BLaER1 treated with 17β-estradiol and CSF1 and Interleukin-3, amounts not matched to agents 10 nM and 100 nM (cell line): ENCODE data around the gene KIF1B.

Experiments used
- H3K27ac ChIP-seq, 11 experiments: shearing (Covaris generic); formaldehyde crosslinking; 2 replicates each; pipeline ENCODE4 v1.8.1; 2022
- H3K27me3 ChIP-seq, 11 experiments: shearing (Covaris generic); formaldehyde crosslinking; 2 replicates each; pipeline ENCODE4 v1.8.1; 2022
- H3K36me3 ChIP-seq, 11 experiments: shearing (Covaris generic); formaldehyde crosslinking; 2 replicates each; pipeline ENCODE4 v1.8.1; 2022
- H3K4me1 ChIP-seq, 10 experiments: shearing (Covaris generic); formaldehyde crosslinking; 2 replicates each; pipeline ENCODE4 v1.8.1; 2022
- H3K4me2 ChIP-seq, 11 experiments: shearing (Covaris generic); formaldehyde crosslinking; 2 replicates each; pipeline ENCODE4 v1.8.1; 2022
- H3K4me3 ChIP-seq, 10 experiments: shearing (Covaris generic); formaldehyde crosslinking; 2 replicates each; pipeline ENCODE4 v1.8.1; 2022
- H3K9ac ChIP-seq, 11 experiments: shearing (Covaris generic); formaldehyde crosslinking; 2 replicates each; pipeline ENCODE4 v1.8.1; 2022
- H3K9me3 ChIP-seq, 11 experiments: shearing (Covaris generic); formaldehyde crosslinking; replicated peaks in 1 of 11; 2 replicates each; pipeline ENCODE4 v1.8.1; 2022
- H4K20me1 ChIP-seq, 11 experiments: shearing (Covaris generic); formaldehyde crosslinking; 2 replicates each; pipeline ENCODE4 v1.8.1; 2022
- Cebpa-rat ChIP-seq, 11 experiments: shearing (Covaris generic); IDR thresholded peaks; 2 replicates each; pipeline ENCODE4 v1.8.1; 2022

Gene KIF1B

DNA sequence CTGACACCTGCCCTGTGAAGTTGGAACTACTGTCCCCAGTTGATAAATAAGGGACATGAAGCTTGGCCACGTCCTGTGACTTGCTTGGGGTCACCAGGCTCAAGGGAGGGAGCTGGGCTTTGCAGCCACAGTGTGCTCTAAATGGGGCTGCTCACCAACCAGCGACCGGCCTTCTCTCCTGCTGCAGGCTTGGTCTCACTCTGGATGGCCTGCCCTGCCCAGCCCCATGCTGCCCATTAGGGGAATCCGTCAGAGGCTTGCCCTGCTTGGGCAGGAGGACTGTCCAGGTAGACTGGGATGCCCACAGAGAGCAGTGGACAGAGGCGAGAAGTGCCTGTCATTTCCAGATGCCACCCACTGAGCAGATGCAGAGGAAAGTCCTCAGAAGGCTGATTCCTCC, 218.6 kb downstream of the KIF1B start:
- TF ChIP-seq Cebpa-rat (IDR thresholded peaks at IDR 0.05): no peak
- Histone ChIP-seq H4K20me1 (no peaks in the 10 kb centered on the region), H3K4me2 (peak overlapping the region in 2 of 11 experiments; percentile 90 to 96; a peak in 4 of 22 replicates), H3K4me3 (no peak overlapping the region), H3K9me3 (no peaks in the 10 kb centered on the region), H3K9ac (peak overlapping the region in 6 of 11 experiments; percentile 29 to 92 (median 84); a peak in 6 of 22 replicates), H3K4me1 (peaks cover 14 to 49% (median 40%) of the 10 kb centered on the region in 10 experiments), H3K36me3 (peaks cover 0 to 4% (median 0%) of the 10 kb centered on the region in 11 experiments; a peak in 3 of 22 replicates), H3K27me3 (no peaks in the 10 kb centered on the region), H3K27ac (no peak overlapping the region)

DNA sequence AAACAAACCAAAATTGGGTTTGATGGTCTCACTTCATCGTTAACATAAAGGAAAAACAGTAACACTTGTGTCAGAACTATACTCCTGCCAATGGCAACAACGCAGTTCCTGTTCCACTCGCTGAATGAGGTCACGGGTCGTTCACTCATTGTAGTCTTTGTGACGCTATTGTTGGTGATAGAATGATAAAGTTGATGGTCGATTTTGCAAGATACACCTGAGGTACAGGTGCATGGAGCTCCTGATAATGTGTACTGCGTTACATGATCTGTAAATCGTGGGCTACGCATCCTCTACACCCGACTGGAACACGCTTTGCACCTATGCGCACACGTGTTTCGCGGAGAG, 219.5 kb downstream of the KIF1B start:
- H3K4me2 ChIP-seq: peak overlapping the region; percentile 88 to 98 (median 92)
- H4K20me1 ChIP-seq: no peaks in the 10 kb centered on the region
- H3K4me1 ChIP-seq: peaks cover 14 to 49% (median 40%) of the 10 kb centered on the region in 10 experiments
- peak overlapping the region; percentile 70 to 91 (median 82) for H3K4me3 ChIP-seq
- peaks cover 0 to 7% (median under 1%) of the 10 kb centered on the region in 11 experiments; a peak in 3 of 22 replicates for H3K36me3 ChIP-seq
- H3K27me3 ChIP-seq: no peaks in the 10 kb centered on the region
- peak overlapping the region; percentile 80 to 92 (median 88); a peak in 21 of 22 replicates for H3K9ac ChIP-seq
- no peak for TF ChIP-seq Cebpa-rat (IDR thresholded peaks at IDR 0.05)
- H3K9me3 ChIP-seq: no peaks in the 10 kb centered on the region
- peak overlapping the region in 10 of 11 experiments; percentile 61 to 90 (median 85); a peak in 16 of 22 replicates for H3K27ac ChIP-seq

DNA sequence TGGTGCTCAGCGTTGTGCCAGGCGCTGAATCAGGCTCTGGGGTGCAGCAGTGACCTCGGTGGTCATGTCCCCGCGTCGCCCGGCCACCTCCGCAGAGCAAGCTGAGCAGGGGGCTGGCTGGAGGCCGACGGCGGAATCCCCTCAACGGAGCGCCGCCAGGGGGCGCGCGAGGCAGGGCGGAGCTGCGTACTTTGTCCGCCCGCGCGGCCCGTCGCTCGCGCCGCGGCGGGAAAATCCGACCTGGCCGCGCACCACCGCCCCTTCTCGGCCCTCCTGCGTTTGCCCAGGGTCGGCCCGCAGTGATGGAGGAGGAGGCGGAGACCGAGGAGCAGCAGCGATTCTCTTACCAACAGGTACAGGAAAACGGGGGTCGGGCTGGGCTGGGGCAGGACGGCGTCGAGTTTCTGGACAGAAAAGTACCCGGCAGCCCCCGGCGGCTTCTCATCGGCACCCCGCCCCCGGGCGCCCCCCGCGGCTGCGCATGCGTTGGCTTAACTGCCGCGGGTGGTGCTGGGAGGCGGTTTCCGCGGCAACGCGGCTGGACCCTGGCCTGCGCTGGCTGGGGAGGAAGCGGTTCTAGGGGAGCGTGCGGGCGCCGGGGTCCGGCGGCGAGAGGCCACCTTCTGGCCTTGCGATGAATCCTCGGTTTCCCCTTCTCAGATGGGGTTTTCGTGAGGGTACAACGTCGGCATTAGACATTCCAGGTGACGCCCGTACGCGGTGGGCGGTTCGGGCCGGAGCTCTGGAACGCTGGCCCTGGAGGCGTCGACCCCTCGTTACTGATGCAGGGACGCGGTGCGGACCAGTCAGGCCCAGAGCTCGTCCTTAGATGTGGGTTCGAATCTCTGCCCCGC, 220.1 kb downstream of the KIF1B start, which contains the start of gene CENPS:
Gene CENPS, plus strand, starts transcription at position 218 of the 854 bp plus-strand sequence. Its CDS starts 85 bp downstream, at position 303.
- H3K4me1 ChIP-seq: peaks cover 14 to 49% (median 40%) of the 10 kb centered on the region in 10 experiments
- no peaks in the 10 kb centered on the region for H3K9me3 ChIP-seq
- peak within 1 kb of the TSS; percentile 11 to 90 (median 85); a peak in 21 of 22 replicates for H3K27ac ChIP-seq
- H3K4me3 ChIP-seq: peak within 1 kb of the TSS; percentile 70 to 91 (median 82)
- H3K27me3 ChIP-seq: no peaks in the 10 kb centered on the region
- peak within 1 kb of the TSS; percentile 80 to 92 (median 88) for H3K9ac ChIP-seq
- H4K20me1 ChIP-seq: no peaks in the 10 kb centered on the region
- peak within 1 kb of the TSS; percentile 88 to 98 (median 92) for H3K4me2 ChIP-seq
- peaks cover 0 to 11% (median 4%) of the 10 kb centered on the region in 11 experiments; a peak in 3 of 22 replicates for H3K36me3 ChIP-seq
- TF ChIP-seq Cebpa-rat (IDR thresholded peaks at IDR 0.05): no peak
